Ramos (cell line): ENCODE measurements around the gene NHLRC4.

Source experiments
- in situ Hi-C: fragments of 300-500 bp; cut with MboI; formaldehyde crosslinking; loops from one replicate; pipeline ENCODE4 v1.14.3; 2022; ENCODE audit warnings: low sequenced_read_pairs; ENCODE audit not compliant: unreplicated experiment

NHLRC4 gene

GRCh38 chr16:563072-563644 is 3.6 kb upstream of the NHLRC4 start:
- in situ Hi-C loops, result no loop called here

GRCh38 chr16:564690-565418 is 2.0 kb upstream of the NHLRC4 start:
- in situ Hi-C loops, result no loop called here

GRCh38 chr16:565419-566330 is 1.1 kb upstream of the NHLRC4 start:
- in situ Hi-C loops, result no loop called here

- in situ Hi-C loops, result no loop called here
Measured at GRCh38 chr16:567373-568256, 810 bp downstream of the NHLRC4 start.

GRCh38 chr16:568401-569258 is 1.8 kb downstream of the NHLRC4 start:
- in situ Hi-C loops, result no loop called here

- in situ Hi-C loops, result no loop called here
Measured at GRCh38 chr16:569445-570254, 2.8 kb downstream of the NHLRC4 start, which contains the start of gene PIGQ. PIGQ (plus strand) TSS chr16:569968; CDS start chr16:574075, 4,107 bp downstream.

- in situ Hi-C loops, result no loop called here
Measured at GRCh38 chr16:572865-573650, 6.3 kb downstream of the NHLRC4 start.

- in situ Hi-C loops, result no loop called here
Measured at GRCh38 chr16:574021-574760, 7.4 kb downstream of the NHLRC4 start.

- in situ Hi-C loops, result no loop called here
Measured at GRCh38 chr16:575354-576196, 8.8 kb downstream of the NHLRC4 start.

GRCh38 chr16:576197-576822 is 9.5 kb downstream of the NHLRC4 start:
- in situ Hi-C loops, result no loop called here

GRCh38 chr16:576823-577201 is 10.0 kb downstream of the NHLRC4 start:
- in situ Hi-C loops, result no loop called here

GRCh38 chr16:577796-578195 is 11.0 kb downstream of the NHLRC4 start:
- in situ Hi-C loops, result no loop called here

GRCh38 chr16:578232-578869 is 11.5 kb downstream of the NHLRC4 start:
- in situ Hi-C loops, result no loop called here

GRCh38 chr16:578870-579405 is 12.1 kb downstream of the NHLRC4 start:
- in situ Hi-C loops, result no loop called here
